Stimulated activated CD4-positive, alpha-beta T cell treated with anti-CD3 and anti-CD28 coated beads, Interleukin-1b, Interleukin-23, amount 100 ng/mL, for 48 hours (primary cell): Measurements from ENCODE around the gene KRT2.
"Not testable (repeated sequence)": the region's sequence is repeated elsewhere in the genome, so short reads cannot be mapped to it uniquely, and the experiment has no call there.

Source experiments
- DNase-seq: peaks from one replicate; pipeline ENCODE4 v3.0.0-alpha.2; 2020

KRT2 gene

GRCh38 chr12:52684431-52684830 is 32.4 kb upstream of the KRT2 start:
- no peak for DNase-seq

GRCh38 chr12:52683575-52684300 is 31.7 kb upstream of the KRT2 start:
- no peak for DNase-seq

- no peak for DNase-seq
These were observed 31.0 kb upstream of the KRT2 start for GRCh38 chr12:52682938-52683574.

- DNase-seq: no peak
These were observed 30.3 kb upstream of the KRT2 start for GRCh38 chr12:52682381-52682660.

- peak; percentile 24 for DNase-seq
These were observed 29.7 kb upstream of the KRT2 start for GRCh38 chr12:52681526-52682380.

- no peak for DNase-seq
These were observed 28.4 kb upstream of the KRT2 start, which contains the start of gene KRT1 for GRCh38 chr12:52680363-52680762. TSS of gene KRT1 (minus strand) at chr12:52680407. CDS start at chr12:52680348, 59 bp downstream.

GRCh38 chr12:52679875-52680274 is 27.9 kb upstream of the KRT2 start:
- DNase-seq: no peak

GRCh38 chr12:52677671-52678070 is 25.7 kb upstream of the KRT2 start:
- DNase-seq: no peak

GRCh38 chr12:52677126-52677525 is 25.1 kb upstream of the KRT2 start:
- no peak for DNase-seq

GRCh38 chr12:52676163-52676562 is 24.2 kb upstream of the KRT2 start:
- DNase-seq: no peak

- DNase-seq: no peak
These were observed 23.3 kb upstream of the KRT2 start for GRCh38 chr12:52675301-52675701.

GRCh38 chr12:52674433-52674775 is 22.4 kb upstream of the KRT2 start:
- no peak for DNase-seq

- DNase-seq: no peak
These were observed 21.9 kb upstream of the KRT2 start for GRCh38 chr12:52673713-52674432.

- no peak for DNase-seq
These were observed 21.2 kb upstream of the KRT2 start for GRCh38 chr12:52673217-52673616.

- DNase-seq: no peak
These were observed 20.4 kb upstream of the KRT2 start for GRCh38 chr12:52672321-52672933.

- DNase-seq: no peak
These were observed 18.9 kb upstream of the KRT2 start for GRCh38 chr12:52670961-52671360.

- no peak for DNase-seq
These were observed 18.5 kb upstream of the KRT2 start for GRCh38 chr12:52670506-52670905.

GRCh38 chr12:52669941-52670340 is 17.9 kb upstream of the KRT2 start:
- DNase-seq: not testable (repeated sequence)

GRCh38 chr12:52669426-52669825 is 17.4 kb upstream of the KRT2 start:
- DNase-seq: no peak

- DNase-seq: no peak
These were observed 15.9 kb upstream of the KRT2 start for GRCh38 chr12:52667931-52668330.

GRCh38 chr12:52667509-52667908 is 15.5 kb upstream of the KRT2 start:
- no peak for DNase-seq

GRCh38 chr12:52666471-52666870 is 14.5 kb upstream of the KRT2 start:
- no peak for DNase-seq

GRCh38 chr12:52663420-52663819 is 11.4 kb upstream of the KRT2 start:
- no peak for DNase-seq
